Measurements from ENCODE around the gene TLE5. TPM values are rescaled to one million over a fixed set of nuclear protein-coding genes. Genes with fewer than 3 reads are reported as not detected.

TLE5 gene
- total and polyA plus RNA-seq, 10 of the 15 experiments (the other 5 are each of a cell fraction or from before 2014, with no cell fraction given) = 2.5 to 373 (median 154) TPM

GRCh38 chr19:3041761-3042620, 20.3 kb downstream of the TLE5 start:
- Histone ChIP-seq H4K20me1 (ENCODE audit: control insufficient read depth, insufficient read depth) (no peaks in the 10 kb centered on the region), H3K4me2 (ENCODE audit: control insufficient read depth, insufficient read depth) (0 out of 2 replicates have a peak overlapping the region, but pooled peaks have one; percentile 17), H3K9ac (ENCODE audit: control insufficient read depth, insufficient read depth, low read length) (no peak overlapping the region), H3K27ac (ENCODE audit: control insufficient read depth, insufficient read depth) (no peak overlapping the region), H3K27me3 (replicated peaks in 1 of 2; ENCODE audit: control insufficient read depth in 2 of 2, insufficient read depth in 2 of 2, low read length in 1 of 2) (no peaks in the 10 kb centered on the region), H3K79me2 (ENCODE audit: control insufficient read depth, insufficient read depth, low read length) (no peaks in the 10 kb centered on the region), H3K36me3 (ENCODE audit: control insufficient read depth in 2 of 2, insufficient read depth in 2 of 2, low read length in 1 of 2) (no peaks in the 10 kb centered on the region), H2AFZ (ENCODE audit: control insufficient read depth, low read depth, low read length) (peak overlapping the region; percentile 23; the same call in 1 of the 2 replicates), H3K9me3 (replicated peaks; ENCODE audit: control insufficient read depth, insufficient read depth, low read length) (no peaks in the 10 kb centered on the region), H3K4me1 (ENCODE audit: control insufficient read depth, insufficient read depth, low read length) (0 out of 2 replicates have a peak, but pooled peaks cover 4% of the 10 kb centered on the region), H3K4me3 (no peak overlapping the region)
- ATAC-seq (no peak), DNase-seq (ENCODE audit: low read depth, low spot score) (no peak), FAIRE-seq (no peak)
- ChIA-PET POLR2A (no interaction called here), CTCF (interaction anchor here (1.2 to 1.4 kb wide), 3 partner anchors 85 to 394 kb away, joined by 3 to 4 read pairs (median 3); no protein-coding TSS in a partner anchor), RAD21 (ENCODE audit: unreplicated experiment) (interaction anchor here (1.0 to 1.2 kb wide), 3 partner anchors 10 to 394 kb away, joined by 3 to 4 read pairs (median 3); no protein-coding TSS in a partner anchor), SMC1A (ENCODE audit: uncharacterized antibody, unreplicated experiment) (interaction anchor here (0.8 kb wide), 1 partner anchor 17 kb away, joined by 4 read pairs; no protein-coding TSS in a partner anchor)
- TF ChIP-seq IKZF1 (conservative IDR thresholded peaks at IDR 0.05) = no peak
- no peak for TF ChIP-seq ELK1 (IDR thresholded peaks at IDR 0.05; ENCODE audit: low read depth, low read length)
- no peak for TF ChIP-seq EZH2 (IDR thresholded peaks at IDR 0.05; ENCODE audit: borderline replicate concordance, control insufficient read depth, low read depth, low read length)
- no peak for TF ChIP-seq EGR1 (IDR thresholded peaks at IDR 0.05; ENCODE audit: borderline replicate concordance in 1 of 2, low read depth in 2 of 2, low read length in 2 of 2)
- no peak for TF ChIP-seq MEF2A (IDR thresholded peaks at IDR 0.05; ENCODE audit: insufficient read depth, low read depth, low read length)
- TF ChIP-seq KDM1A (IDR thresholded peaks at IDR 0.05; ENCODE audit: borderline replicate concordance) = no peak
- no TSS peak for BruUV-seq (replicated peaks)
- intact Hi-C loops (cut with micrococcal nuclease; ENCODE audit: unreplicated experiment) = no loop called here
- in situ Hi-C loops (cut with MboI) = no loop called here
- WGBS (ENCODE audit: insufficient coverage, insufficient replicate concordance, low lambda C conversion rate, missing lambda C conversion rate) = 18% methylated on average over 17 of the region's 40 CpGs

Measured in GM12878 (cell line).